H9 (cell line): ENCODE results near the gene SLMAP. TPM values are rescaled to one million over a fixed set of nuclear protein-coding genes. Genes with fewer than 3 reads are reported as not detected.

Experiments used
- DNase-seq: peaks from one replicate; pipeline ENCODE4 v3.0.0-alpha.2; 2017
- H2AFZ ChIP-seq: one replicate; pipeline ENCODE4 v1.6.1; 2013; ENCODE audit warnings: mild to moderate bottlenecking, low read length, control low read depth, moderate library complexity
- H2AK5ac ChIP-seq: 2 replicates; pipeline ENCODE4 v1.6.1; 2013; ENCODE audit warnings: low read length, control low read depth, mixed read lengths; ENCODE audit not compliant: insufficient read length
- H2BK120ac ChIP-seq: one replicate; pipeline ENCODE4 v1.6.1; 2013; ENCODE audit warnings: low read depth, mild to moderate bottlenecking, low read length, control low read depth, inconsistent platforms; ENCODE audit not compliant: poor library complexity, severe bottlenecking
- H2BK12ac ChIP-seq: 2 replicates; pipeline ENCODE4 v1.6.1; 2013; ENCODE audit warnings: low read length, control low read depth, mixed read lengths, low read depth; ENCODE audit not compliant: insufficient read length
- H2BK15ac ChIP-seq: 2 replicates; pipeline ENCODE4 v1.6.1; 2013; ENCODE audit warnings: low read depth, low read length, control low read depth
- H2BK20ac ChIP-seq: one replicate; pipeline ENCODE4 v1.6.1; 2013; ENCODE audit warnings: low read depth, mild to moderate bottlenecking, low read length, control low read depth, inconsistent platforms; ENCODE audit not compliant: poor library complexity, severe bottlenecking
- H2BK5ac ChIP-seq: 2 replicates; pipeline ENCODE4 v1.6.1; 2013; ENCODE audit warnings: low read length, control low read depth, mixed read lengths; ENCODE audit not compliant: insufficient read length
- H3K14ac ChIP-seq: 2 replicates; pipeline ENCODE4 v1.6.1; 2013; ENCODE audit warnings: low read length, control low read depth; ENCODE audit not compliant: insufficient read depth
- H3K18ac ChIP-seq: 2 replicates; pipeline ENCODE4 v1.6.1; 2013; ENCODE audit warnings: low read depth, mild to moderate bottlenecking, mixed read lengths, low read length, control low read depth; ENCODE audit not compliant: insufficient read length
- H3K23ac ChIP-seq: 2 replicates; pipeline ENCODE4 v1.6.1; 2013; ENCODE audit warnings: low read length, control low read depth, mixed read lengths, low read depth; ENCODE audit not compliant: insufficient read length
- H3K23me2 ChIP-seq: 2 replicates; pipeline ENCODE4 v1.6.1; 2013; ENCODE audit warnings: low read depth, mild to moderate bottlenecking, mixed read lengths, low read length, control low read depth; ENCODE audit not compliant: insufficient read length, poor library complexity, severe bottlenecking
- H3K27ac ChIP-seq: 2 replicates; pipeline ENCODE4 v1.5.1; 2013; ENCODE audit warnings: low read length, control low read depth, mixed read lengths, low read depth; ENCODE audit not compliant: insufficient read length
- H3K27me3 ChIP-seq: 2 replicates; pipeline ENCODE4 v1.6.1; 2013; ENCODE audit warnings: low read length, control low read depth, inconsistent platforms; ENCODE audit not compliant: insufficient read depth
- H3K4ac ChIP-seq: 2 replicates; pipeline ENCODE4 v1.6.1; 2013; ENCODE audit warnings: low read depth, mild to moderate bottlenecking, control low read depth, inconsistent platforms, low read length, moderate library complexity
- H3K4me1 ChIP-seq: 2 replicates; pipeline ENCODE4 v1.6.1; 2013; ENCODE audit warnings: low read length, control low read depth, inconsistent platforms; ENCODE audit not compliant: insufficient read depth
- H3K4me2 ChIP-seq: 2 replicates; pipeline ENCODE4 v1.6.1; 2013; ENCODE audit warnings: low read length, control low read depth, mixed read lengths; ENCODE audit not compliant: insufficient read length, insufficient read depth
- H3K56ac ChIP-seq: 2 replicates; pipeline ENCODE4 v1.6.1; 2013; ENCODE audit warnings: low read depth, mild to moderate bottlenecking, mixed read lengths, low read length, control low read depth; ENCODE audit not compliant: insufficient read length
- H3K79me1 ChIP-seq: 2 replicates; pipeline ENCODE4 v1.6.1; 2013; ENCODE audit warnings: low read depth, mild to moderate bottlenecking, moderate library complexity, low read length, control low read depth, inconsistent platforms; ENCODE audit not compliant: insufficient read depth, poor library complexity, severe bottlenecking
- H3K79me2 ChIP-seq: 2 replicates; pipeline ENCODE4 v1.6.1; 2013; ENCODE audit warnings: low read length, control low read depth, inconsistent platforms; ENCODE audit not compliant: insufficient read depth
- H3K9ac ChIP-seq: 2 replicates; pipeline ENCODE4 v1.6.1; 2013; ENCODE audit warnings: low read length, control low read depth, mixed read lengths; ENCODE audit not compliant: insufficient read length; ENCODE audit errors: extremely low read depth
- H3K9me3 ChIP-seq: one replicate; pipeline ENCODE4 v1.6.1; 2013; ENCODE audit warnings: low read depth, low read length, inconsistent platforms; ENCODE audit not compliant: control insufficient read depth
- H3T11ph ChIP-seq: one replicate; pipeline ENCODE4 v1.6.1; 2013; ENCODE audit warnings: mild to moderate bottlenecking, low read length, control low read depth, inconsistent platforms
- H4K20me1 ChIP-seq: one replicate; pipeline ENCODE4 v1.6.1; 2013; ENCODE audit not compliant: control insufficient read depth, insufficient read length, insufficient read depth
- H4K5ac ChIP-seq: 2 replicates; pipeline ENCODE4 v1.6.1; 2013; ENCODE audit warnings: low read depth, mild to moderate bottlenecking, mixed read lengths, low read length, control low read depth; ENCODE audit not compliant: insufficient read length
- H4K8ac ChIP-seq: replicated peaks from 2 replicates; pipeline ENCODE4 v1.6.1; 2013; ENCODE audit warnings: low read length, control low read depth, mixed read lengths, low read depth; ENCODE audit not compliant: insufficient read length
- H4K91ac ChIP-seq: 2 replicates; pipeline ENCODE4 v1.6.1; 2013; ENCODE audit warnings: low read depth, mild to moderate bottlenecking, moderate library complexity, mixed read lengths, low read length, control low read depth; ENCODE audit not compliant: insufficient read length
- H3K27ac Mint-ChIP-seq, 3 experiments: 2 replicates in 2 of 3; 3 replicates in 1 of 3; pipeline ENCODE4 v1.8.0; 2020 to 2021; ENCODE audit warnings: mixed read lengths in 3 of 3, mild to moderate bottlenecking in 1 of 3, moderate library complexity in 1 of 3
- H3K27me3 Mint-ChIP-seq: 2 replicates; pipeline ENCODE4 v1.8.0; 2021; ENCODE audit warnings: low read depth, mild to moderate bottlenecking, moderate library complexity, mixed read lengths
- H3K36me3 Mint-ChIP-seq, 3 experiments: 2 replicates in 2 of 3; 3 replicates in 1 of 3; pipeline ENCODE4 v1.8.0; 2020 to 2021; ENCODE audit warnings: low read depth in 3 of 3, mixed read lengths in 3 of 3; ENCODE audit not compliant: insufficient read depth in 1 of 3
- H3K4me1 Mint-ChIP-seq, 2 experiments: 2 replicates each; pipeline ENCODE4 v1.8.0; 2020; ENCODE audit warnings: mixed read lengths in 2 of 2
- H3K4me3 Mint-ChIP-seq, 2 experiments: 2 replicates in 1 of 2; 3 replicates in 1 of 2; pipeline ENCODE4 v1.8.0; 2020 to 2021; ENCODE audit warnings: mild to moderate bottlenecking in 2 of 2, mixed read lengths in 2 of 2, moderate library complexity in 1 of 2
- H3K9me3 Mint-ChIP-seq, 2 experiments: 2 replicates in 1 of 2; 3 replicates in 1 of 2; pipeline ENCODE4 v1.8.0; 2020; ENCODE audit warnings: mild to moderate bottlenecking in 2 of 2, mixed read lengths in 2 of 2, moderate library complexity in 1 of 2
- CTCF ChIP-seq: fragments of 200-600 bp; sonication (generic); conservative IDR thresholded peaks from 3 replicates; pipeline ENCODE4 v1.8.0; 2021; ENCODE audit warnings: antibody characterized with exemption, mild to moderate bottlenecking
- WGBS: extraction: QIAGEN DNeasy Blood & Tissue Kit; methylation state at CpG from one replicate; pipeline ENCODE4 v1.1.7; 2013; ENCODE audit warnings: missing lambda C conversion rate, low lambda C conversion rate, mixed read lengths; ENCODE audit not compliant: insufficient read length; ENCODE audit errors: extremely low coverage; 5-methylcytosine and 5-hydroxymethylcytosine counted together
- total RNA-seq: library from RNA; stranded (reverse); gene quantifications from 2 replicates; pipeline ENCODE4 v1.2.1, GENCODE V29; 2021

SLMAP gene
- total RNA-seq, 1 experiment from 2014 or later = 65.1 TPM

GRCh38 chr3:57848177-57848738 is 92.1 kb downstream of the SLMAP start:
- Histone ChIP-seq H3K56ac (no peak overlapping the region), H2BK15ac (no peak overlapping the region), H3K14ac (no peak overlapping the region), H2AFZ (no peak overlapping the region), H3K79me1 (no peaks in the 10 kb centered on the region), H3K18ac (no peak overlapping the region), H4K20me1 (no peaks in the 10 kb centered on the region), H4K8ac (no peak overlapping the region), H3K27ac (no peak overlapping the region), H2BK12ac (no peak overlapping the region), H2BK120ac (no peak overlapping the region), H2BK20ac (no peak overlapping the region), H2BK5ac (no peak overlapping the region), H3K9ac (no peak overlapping the region), H4K91ac (no peak overlapping the region), H3K9me3 (no peaks in the 10 kb centered on the region), H3K4ac (no peak overlapping the region), H3T11ph (no peak overlapping the region), H3K23me2 (no peaks in the 10 kb centered on the region), H3K4me1 (no peaks in the 10 kb centered on the region), H3K27me3 (no peaks in the 10 kb centered on the region), H4K5ac (no peak overlapping the region), H2AK5ac (no peak overlapping the region), H3K23ac (no peak overlapping the region), H3K4me2 (no peak overlapping the region), H3K79me2 (no peaks in the 10 kb centered on the region)
- WGBS = 100% methylated on average over 3 of the region's 3 CpGs
- no peak for DNase-seq
- Mint-ChIP-seq H3K36me3 (peaks cover 2 to 4% (median 4%) of the 10 kb centered on the region in 3 experiments; a peak in 3 of 7 replicates), H3K4me3 (no peak overlapping the region), H3K27me3 (no peaks in the 10 kb centered on the region), H3K9me3 (no peaks in the 10 kb centered on the region), H3K4me1 (no peaks in the 10 kb centered on the region), H3K27ac (peak overlapping the region in 2 of 3 experiments; percentile 4 to 44; a peak in 1 of 7 replicates)
- TF ChIP-seq CTCF = no peak
